HG03439 (cell line): ENCODE data around the gene DBH.
"Not testable (repeated sequence)": the region's sequence is repeated elsewhere in the genome, so short reads cannot be mapped to it uniquely, and the experiment has no call there.

Experiments used
- ATAC-seq: cut with Tn5 transposase; IDR thresholded peaks from one replicate; pipeline ENCODE4 v1.9.1; 2021; ENCODE audit warnings: mild to moderate bottlenecking, moderate library complexity; ENCODE audit not compliant: unreplicated experiment

The DBH gene

GRCh38 chr9:133664173-133665050 lies 28.2 kb downstream of the DBH start:
- no peak for ATAC-seq

GRCh38 chr9:133665096-133665495 lies 28.9 kb downstream of the DBH start:
- ATAC-seq: no peak

- ATAC-seq: no peak
Measured at GRCh38 chr9:133665535-133665934, 29.4 kb downstream of the DBH start.

- no peak for ATAC-seq
Measured at GRCh38 chr9:133666387-133666786, 30.2 kb downstream of the DBH start.

GRCh38 chr9:133666845-133667244 lies 30.7 kb downstream of the DBH start:
- ATAC-seq: no peak

GRCh38 chr9:133667759-133668450 lies 31.7 kb downstream of the DBH start:
- no peak for ATAC-seq

GRCh38 chr9:133669182-133669801 lies 33.1 kb downstream of the DBH start:
- ATAC-seq: no peak

- no peak for ATAC-seq
Measured at GRCh38 chr9:133670466-133670865, 34.3 kb downstream of the DBH start.

- no peak for ATAC-seq
Measured at GRCh38 chr9:133671371-133671770, 35.2 kb downstream of the DBH start.

GRCh38 chr9:133672503-133673257 lies 36.5 kb downstream of the DBH start:
- no peak for ATAC-seq

- no peak for ATAC-seq
Measured at GRCh38 chr9:133673258-133673655, 37.1 kb downstream of the DBH start.

- no peak for ATAC-seq
Measured at GRCh38 chr9:133674091-133674490, 37.9 kb downstream of the DBH start.

GRCh38 chr9:133675796-133676195 lies 39.6 kb downstream of the DBH start:
- not testable (repeated sequence) for ATAC-seq

- no peak for ATAC-seq
Measured at GRCh38 chr9:133676450-133676849, 40.3 kb downstream of the DBH start.

- no peak for ATAC-seq
Measured at GRCh38 chr9:133677126-133678010, 41.2 kb downstream of the DBH start.

GRCh38 chr9:133679056-133679455 lies 42.9 kb downstream of the DBH start:
- ATAC-seq: no peak

GRCh38 chr9:133679466-133680061 lies 43.4 kb downstream of the DBH start:
- ATAC-seq: no peak

- no peak for ATAC-seq
Measured at GRCh38 chr9:133680250-133680975, 44.2 kb downstream of the DBH start.
